ENCODE results near the gene CACUL1. TPM values are rescaled to one million over a fixed set of nuclear protein-coding genes. Genes with fewer than 3 reads are reported as not detected.

Gene CACUL1
- total RNA-seq, 2 experiments from 2014 or later: 28.6 to 34.8 TPM

DNA sequence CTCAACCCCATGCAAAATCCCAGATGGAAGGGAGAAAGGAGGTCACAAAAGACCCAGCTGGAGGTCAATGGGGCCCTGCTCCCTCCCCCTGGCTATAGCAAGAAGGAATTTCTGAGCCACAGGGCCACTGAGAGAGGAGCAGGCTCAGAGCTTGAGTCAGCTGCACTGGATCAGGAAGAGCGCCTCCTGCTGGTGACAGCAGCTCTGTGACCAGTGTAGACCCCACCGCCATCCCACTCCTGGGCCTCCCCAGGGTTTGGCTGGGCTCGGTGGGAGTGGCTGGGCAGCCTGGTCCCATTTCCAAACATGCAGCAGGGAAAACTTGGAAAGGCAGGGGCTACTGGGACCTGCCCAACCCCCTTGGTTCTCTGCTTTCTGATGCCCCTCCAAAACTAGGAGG is 127.8 kb downstream of the CACUL1 start:
- no peaks in the 10 kb centered on the region for H3K9me3 Mint-ChIP-seq
- H3K27me3 Mint-ChIP-seq: no peaks in the 10 kb centered on the region
- no peak overlapping the region for H3K4me3 Mint-ChIP-seq
- no peaks in the 10 kb centered on the region for H3K4me1 Mint-ChIP-seq
- no peak for DNase-seq
- H3K27ac Mint-ChIP-seq: no peak overlapping the region
- H3K36me3 Mint-ChIP-seq: no peaks in the 10 kb centered on the region

Other genes with a start within 250 kb of the CACUL1 start
- gene PRLHR, start 159.3 kb downstream of the CACUL1 start, total RNA-seq: not detected

All from activated naive CD8-positive, alpha-beta T cell treated with anti-CD3 and anti-CD28 coated beads for 36 hours (primary cell).